GM23248 (cell line): Measurements from ENCODE around the gene PLIN5. TPM values are rescaled to one million over a fixed set of nuclear protein-coding genes. Genes with fewer than 3 reads are reported as not detected.
"Not testable (repeated sequence)": the region's sequence is repeated elsewhere in the genome, so short reads cannot be mapped to it uniquely, and the experiment has no call there.

Experiments
- DNase-seq: peaks from one replicate; pipeline ENCODE4 v3.0.0-alpha.2; 2015
- H2AFZ ChIP-seq: fragments of 200-600 bp; sonication (generic); 2 replicates; pipeline ENCODE4 v1.6.1; 2016; ENCODE audit warnings: antibody characterized with exemption
- H3F3A ChIP-seq: fragments of 200-600 bp; sonication (generic); 2 replicates; pipeline ENCODE4 v1.6.1; 2016; ENCODE audit warnings: mild to moderate bottlenecking, antibody characterized with exemption, mixed run types; ENCODE audit not compliant: insufficient read depth
- H3K27ac ChIP-seq: fragments of 200-600 bp; sonication (generic); 2 replicates; pipeline ENCODE4 v1.5.1; 2016; ENCODE audit warnings: mild to moderate bottlenecking
- H3K27me3 ChIP-seq: fragments of 200-600 bp; sonication (generic); replicated peaks from 2 replicates; pipeline ENCODE4 v1.6.1; 2016; ENCODE audit warnings: mild to moderate bottlenecking; ENCODE audit not compliant: insufficient read depth
- H3K36me3 ChIP-seq: fragments of 200-600 bp; sonication (generic); 2 replicates; pipeline ENCODE4 v1.6.1; 2016; ENCODE audit warnings: low read depth, mild to moderate bottlenecking
- H3K4me1 ChIP-seq: fragments of 200-600 bp; sonication (generic); 2 replicates; pipeline ENCODE4 v1.6.1; 2016; ENCODE audit warnings: mild to moderate bottlenecking; ENCODE audit not compliant: insufficient read depth
- H3K4me2 ChIP-seq: fragments of 200-600 bp; sonication (generic); one replicate; pipeline ENCODE4 v1.6.1; 2016; ENCODE audit warnings: mild to moderate bottlenecking; ENCODE audit not compliant: unreplicated experiment
- H3K4me3 ChIP-seq: fragments of 200-600 bp; sonication (generic); 2 replicates; pipeline ENCODE4 v1.5.1; 2016; ENCODE audit warnings: mild to moderate bottlenecking
- H3K79me2 ChIP-seq: fragments of 200-600 bp; sonication (generic); 2 replicates; pipeline ENCODE4 v1.6.1; 2016; ENCODE audit warnings: mild to moderate bottlenecking; ENCODE audit not compliant: insufficient read depth
- H3K9ac ChIP-seq: fragments of 200-600 bp; sonication (generic); 2 replicates; pipeline ENCODE4 v1.6.1; 2016; ENCODE audit warnings: mild to moderate bottlenecking
- H3K9me2 ChIP-seq: fragments of 200-600 bp; sonication (generic); 2 replicates; pipeline ENCODE4 v1.6.1; 2016; ENCODE audit warnings: mixed run types, mild to moderate bottlenecking, moderate library complexity; ENCODE audit not compliant: insufficient read depth
- H3K9me3 ChIP-seq: fragments of 200-600 bp; sonication (generic); one replicate; pipeline ENCODE4 v1.6.1; 2017; ENCODE audit warnings: low read depth
- H4K20me1 ChIP-seq: fragments of 200-600 bp; sonication (generic); 2 replicates; pipeline ENCODE4 v1.6.0; 2016; ENCODE audit not compliant: insufficient read depth
- EZH2 ChIP-seq: fragments of 200-600 bp; sonication (generic); IDR thresholded peaks from 2 replicates; pipeline ENCODE4 v1.6.1; 2018; ENCODE audit warnings: antibody characterized with exemption, mild to moderate bottlenecking; ENCODE audit not compliant: insufficient read depth, poor library complexity, severe bottlenecking
- EZH2phosphoT487 ChIP-seq: fragments of 200-600 bp; sonication (generic); IDR thresholded peaks from 2 replicates; pipeline ENCODE4 v1.6.1; 2018; ENCODE audit warnings: antibody characterized with exemption, moderate library complexity, mild to moderate bottlenecking, low read depth; ENCODE audit not compliant: insufficient read depth
- WGBS, 2 experiments: methylation state at CpG; one replicate each; pipeline ENCODE4 v1.1.6; 2015 to 2017; ENCODE audit warnings: low lambda C conversion rate in 2 of 2, low coverage in 1 of 2; ENCODE audit errors: missing lambda C conversion rate in 2 of 2; 5-methylcytosine and 5-hydroxymethylcytosine counted together
- in situ Hi-C: fragments of 300-500 bp; cut with MboI; formaldehyde crosslinking; loops from 2 replicates; pipeline ENCODE4 v1.15.0; 2020
- polyA plus RNA-seq: library from polyadenylated mRNA; unstranded; fragments of >200 nt; fragmentation: Nextera tagmentation; extraction: Ambion mirVana; gene quantifications from 2 replicates; pipeline ENCODE4 v1.2.1, GENCODE V29; 2016
- total RNA-seq: library from RNA; depleted of rRNA; stranded (reverse); fragments of >200 nt; shearing (Covaris generic); gene quantifications from 2 replicates; pipeline ENCODE4 v1.2.3, GENCODE V29; 2014

The PLIN5 gene
- total and polyA plus RNA-seq, 2 experiments from 2014 or later, result not detected

DNA sequence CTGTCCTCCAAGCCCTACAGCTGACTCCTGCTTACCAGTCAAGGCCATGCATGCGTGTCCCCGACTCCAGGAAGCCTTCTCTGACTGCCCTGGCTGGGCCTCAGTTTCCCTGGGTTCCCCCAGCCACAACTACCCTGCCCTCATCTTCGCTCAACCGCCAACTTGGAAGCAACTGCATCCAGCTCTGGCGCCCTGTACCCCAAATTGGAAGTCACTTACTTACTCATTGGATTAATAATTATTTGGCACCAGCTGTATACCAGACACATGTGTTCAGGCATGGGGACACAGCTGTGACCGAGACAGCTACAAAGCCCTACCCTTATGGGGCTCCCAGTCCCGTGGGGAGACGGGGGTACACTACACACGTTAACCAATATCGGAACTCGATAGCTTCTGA is 35.4 kb upstream of the PLIN5 start:
- Histone ChIP-seq H3F3A (no peaks in the 10 kb centered on the region), H3K9me2 (no peaks in the 10 kb centered on the region), H2AFZ (no peak overlapping the region), H3K9me3 (no peaks in the 10 kb centered on the region), H3K79me2 (no peaks in the 10 kb centered on the region), H4K20me1 (no peaks in the 10 kb centered on the region), H3K27ac (no peak overlapping the region), H3K4me3 (no peak overlapping the region), H3K4me2 (no peak overlapping the region), H3K27me3 (no peaks in the 10 kb centered on the region; the same call in 1 of the 2 replicates), H3K9ac (no peak overlapping the region), H3K36me3 (no peaks in the 10 kb centered on the region), H3K4me1 (peaks cover 9% of the 10 kb centered on the region)
- DNase-seq, result no peak
- in situ Hi-C loops, result no loop called here
- 76 to 79% methylated on average over 11 of the region's 11 CpGs for WGBS, 2 experiments
- TF ChIP-seq EZH2, result no peak
- no peak for TF ChIP-seq EZH2phosphoT487

- Histone ChIP-seq H3K9me3 (no peaks in the 10 kb centered on the region), H3K36me3 (no peaks in the 10 kb centered on the region), H3K27me3 (no peaks in the 10 kb centered on the region; the same call in 1 of the 2 replicates), H3F3A (no peaks in the 10 kb centered on the region), H3K9me2 (no peaks in the 10 kb centered on the region), H3K79me2 (no peaks in the 10 kb centered on the region), H2AFZ (no peak overlapping the region), H4K20me1 (no peaks in the 10 kb centered on the region), H3K27ac (no peak overlapping the region), H3K4me2 (no peak overlapping the region), H3K4me3 (no peak overlapping the region), H3K9ac (no peak overlapping the region), H3K4me1 (no peaks in the 10 kb centered on the region)
- no peak for DNase-seq
- TF ChIP-seq EZH2phosphoT487 (no peak), EZH2 (no peak)
- in situ Hi-C loops, result no loop called here
- 73 to 75% methylated on average over 7 of the region's 7 CpGs for WGBS, 2 experiments
These were observed 33.9 kb upstream of the PLIN5 start for GRCh38 chr19:4568886-4569285.

GRCh38 chr19:4567584-4568071 is 32.6 kb upstream of the PLIN5 start:
- no peaks in the 10 kb centered on the region for H3K79me2 ChIP-seq
- no peak overlapping the region for H3K27ac ChIP-seq
- in situ Hi-C loops, result no loop called here
- no peak overlapping the region for H2AFZ ChIP-seq
- no peaks in the 10 kb centered on the region for H3K9me2 ChIP-seq
- no peak overlapping the region for H3K4me2 ChIP-seq
- H3K27me3 ChIP-seq, result no peaks in the 10 kb centered on the region; the same call in 1 of the 2 replicates
- H3F3A ChIP-seq, result no peaks in the 10 kb centered on the region
- DNase-seq, result peak; percentile 41
- H3K4me1 ChIP-seq, result no peaks in the 10 kb centered on the region
- H4K20me1 ChIP-seq, result no peaks in the 10 kb centered on the region
- H3K9me3 ChIP-seq, result no peaks in the 10 kb centered on the region
- no peaks in the 10 kb centered on the region for H3K36me3 ChIP-seq
- TF ChIP-seq EZH2 (no peak), EZH2phosphoT487 (no peak)
- H3K4me3 ChIP-seq, result no peak overlapping the region
- WGBS, 2 experiments, result 46 to 48% methylated on average over 9 to 14 of the region's 14 CpGs
- no peak overlapping the region for H3K9ac ChIP-seq

DNA sequence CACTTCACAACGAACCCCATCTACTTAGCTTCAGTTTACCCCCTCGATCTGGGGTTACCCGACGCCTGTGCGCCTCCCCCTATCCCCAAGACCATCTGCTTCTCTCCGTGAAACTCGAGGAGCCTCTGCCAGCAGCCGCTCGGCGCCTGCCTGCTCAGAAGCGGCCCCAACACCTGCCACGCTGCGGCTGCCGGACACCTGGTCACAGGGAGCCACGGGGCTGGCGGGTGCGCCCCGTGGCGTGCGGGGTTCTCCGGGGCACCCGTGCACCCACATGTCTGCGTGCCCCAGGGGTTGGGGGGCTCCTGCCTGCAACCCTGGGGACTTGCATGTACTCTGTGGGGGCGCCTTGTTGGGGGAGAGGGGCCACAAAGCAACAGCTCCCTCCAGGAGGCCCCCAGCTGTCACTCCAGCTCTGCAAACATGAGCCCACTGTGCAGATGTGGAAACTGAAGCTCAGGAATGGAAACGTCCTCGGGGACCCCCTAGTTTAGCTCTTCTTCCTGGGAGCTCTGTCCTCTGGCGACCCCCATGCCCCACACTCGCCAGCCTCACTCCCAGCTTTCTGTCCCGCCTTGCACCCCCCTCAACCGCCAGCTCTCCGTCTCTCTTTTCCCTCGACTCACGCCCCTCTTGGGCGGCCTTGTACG is 31.5 kb upstream of the PLIN5 start:
- Histone ChIP-seq H3K27me3 (no peaks in the 10 kb centered on the region; the same call in 1 of the 2 replicates), H3K9me3 (no peaks in the 10 kb centered on the region), H3F3A (no peaks in the 10 kb centered on the region), H2AFZ (no peak overlapping the region), H3K4me1 (no peaks in the 10 kb centered on the region), H3K4me2 (no peak overlapping the region), H3K79me2 (no peaks in the 10 kb centered on the region), H4K20me1 (no peaks in the 10 kb centered on the region), H3K27ac (no peak overlapping the region), H3K36me3 (no peaks in the 10 kb centered on the region), H3K9ac (no peak overlapping the region), H3K9me2 (no peaks in the 10 kb centered on the region), H3K4me3 (no peak overlapping the region)
- in situ Hi-C loops, result no loop called here
- TF ChIP-seq EZH2 (no peak), EZH2phosphoT487 (no peak)
- 54 to 59% methylated on average over 31 to 35 of the region's 35 CpGs for WGBS, 2 experiments
- DNase-seq, result no peak

- H3K4me1 ChIP-seq, H3K4me2 ChIP-seq, H3K27me3 ChIP-seq, H3K36me3 ChIP-seq, H3K4me3 ChIP-seq, H3K9me2 ChIP-seq, DNase-seq, H3K9me3 ChIP-seq, H2AFZ ChIP-seq, H4K20me1 ChIP-seq, H3K79me2 ChIP-seq, H3F3A ChIP-seq, H3K9ac ChIP-seq, H3K27ac ChIP-seq, in situ Hi-C loops: not testable (repeated sequence)
- 70 to 81% methylated on average over 4 to 5 of the region's 5 CpGs for WGBS, 2 experiments
These were observed 28.5 kb upstream of the PLIN5 start for GRCh38 chr19:4563562-4563961.

DNA sequence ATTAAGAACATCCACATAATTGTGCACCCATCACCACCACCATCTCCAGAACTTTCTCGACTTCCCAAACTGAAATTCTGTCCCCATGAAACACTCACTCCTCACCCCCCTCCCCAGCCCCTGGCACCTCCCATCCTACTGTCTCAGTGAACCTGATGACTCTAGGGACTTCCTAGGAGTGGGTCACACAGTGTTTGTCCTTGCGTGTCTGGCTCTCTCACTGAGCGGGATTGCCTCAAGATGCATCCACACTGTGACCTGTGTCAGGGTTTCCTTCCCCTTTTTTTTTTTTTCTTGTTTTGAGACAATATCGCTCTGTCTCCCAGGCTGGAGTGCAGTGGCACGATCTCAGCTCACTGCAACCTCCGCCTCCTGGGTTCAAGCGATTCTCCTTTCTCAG is 27.1 kb upstream of the PLIN5 start:
- in situ Hi-C loops, H4K20me1 ChIP-seq, H3K4me2 ChIP-seq, H3K27ac ChIP-seq, DNase-seq, H3K4me1 ChIP-seq, H3K9ac ChIP-seq, H3K4me3 ChIP-seq, H3F3A ChIP-seq, H3K79me2 ChIP-seq, H3K9me3 ChIP-seq, H3K27me3 ChIP-seq, H2AFZ ChIP-seq, H3K9me2 ChIP-seq, H3K36me3 ChIP-seq: not testable (repeated sequence)
- WGBS, 2 experiments, result 95 to 100% methylated on average over 3 to 7 of the region's 7 CpGs
